ENCODE results near the gene TBX1. TPM values are rescaled to one million over a fixed set of nuclear protein-coding genes. Genes with fewer than 3 reads are reported as not detected.

Gene TBX1
- total and polyA plus RNA-seq, 4 experiments from 2014 or later: not detected

GRCh38 chr22:19764636-19765476 lies 4.3 kb downstream of the TBX1 start:
- no peak overlapping the region for H3K4me3 ChIP-seq (ENCODE audit: low read length in 2 of 2)
- Mint-ChIP-seq H3K27me3 (peaks cover 36 to 46% of the 10 kb centered on the region in 2 donors), H3K36me3 (no peaks in the 10 kb centered on the region), H3K27ac (no peak overlapping the region), H3K9me3 (peaks cover 0 to 3% (median 0%) of the 10 kb centered on the region in 8 donors), H3K4me3 (peak overlapping the region in 7 of 8 donors; percentile 20 to 78 (median 59)), H3K4me1 (peaks cover 12 to 24% (median 19%) of the 10 kb centered on the region in 4 donors)
- H3K27me3 ChIP-seq (ENCODE audit: insufficient read depth, low read length): peaks cover 30% of the 10 kb centered on the region
- H3K36me3 ChIP-seq (ENCODE audit: insufficient read depth, low read length): no peaks in the 10 kb centered on the region
- ChIA-PET POLR2A (ENCODE audit: partially characterized antibody) (no interaction called here), CTCF (ENCODE audit: partially characterized antibody) (no interaction called here)
- H3K9me3 ChIP-seq (ENCODE audit: control insufficient read depth in 1 of 2, low read length in 2 of 2): no peaks in the 10 kb centered on the region
- intact Hi-C loops (cut with micrococcal nuclease): no loop called here
- no peak for DNase-seq
- H3K27ac ChIP-seq (ENCODE audit: low read depth, low read length): no peak overlapping the region
- H3K4me1 ChIP-seq (ENCODE audit: insufficient read depth, low read length): peaks cover 21% of the 10 kb centered on the region

GRCh38 chr22:19765477-19766239 lies 5.1 kb downstream of the TBX1 start:
- H3K36me3 Mint-ChIP-seq: no peaks in the 10 kb centered on the region
- CTCF ChIA-PET (ENCODE audit: partially characterized antibody): no interaction called here
- H3K27ac ChIP-seq (ENCODE audit: low read depth, low read length): no peak overlapping the region
- peaks cover 16% of the 10 kb centered on the region for H3K4me1 ChIP-seq (ENCODE audit: insufficient read depth, low read length)
- H3K27me3 Mint-ChIP-seq: peaks cover 37 to 47% of the 10 kb centered on the region in 2 donors
- no peaks in the 10 kb centered on the region for H3K36me3 ChIP-seq (ENCODE audit: insufficient read depth, low read length)
- DNase-seq: peak in 1 of 5 donors; percentile 36
- H3K4me3 ChIP-seq (ENCODE audit: low read length in 2 of 2): no peak overlapping the region
- intact Hi-C loops (cut with micrococcal nuclease): no loop called here
- peak overlapping the region; percentile 40 to 77 (median 66) for H3K4me3 Mint-ChIP-seq
- no peaks in the 10 kb centered on the region for H3K9me3 ChIP-seq (ENCODE audit: control insufficient read depth in 1 of 2, low read length in 2 of 2)
- no peaks in the 10 kb centered on the region for H3K9me3 Mint-ChIP-seq
- POLR2A ChIA-PET (ENCODE audit: partially characterized antibody): no interaction called here
- peaks cover 7 to 18% (median 13%) of the 10 kb centered on the region in 4 donors for H3K4me1 Mint-ChIP-seq
- no peak overlapping the region for H3K27ac Mint-ChIP-seq
- H3K27me3 ChIP-seq (ENCODE audit: insufficient read depth, low read length): peaks cover 26% of the 10 kb centered on the region

- no peaks in the 10 kb centered on the region for H3K9me3 ChIP-seq (ENCODE audit: control insufficient read depth in 1 of 2, low read length in 2 of 2)
- H3K27ac ChIP-seq (ENCODE audit: low read depth, low read length): no peak overlapping the region
- POLR2A ChIA-PET (ENCODE audit: partially characterized antibody): no interaction called here
- peaks cover 26% of the 10 kb centered on the region for H3K27me3 ChIP-seq (ENCODE audit: insufficient read depth, low read length)
- CTCF ChIA-PET (ENCODE audit: partially characterized antibody): no interaction called here
- H3K4me3 Mint-ChIP-seq: no peak overlapping the region
- no peak for DNase-seq
- H3K27ac Mint-ChIP-seq: no peak overlapping the region
- no peaks in the 10 kb centered on the region for H3K36me3 Mint-ChIP-seq
- H3K4me3 ChIP-seq (ENCODE audit: low read length in 2 of 2): no peak overlapping the region
- no peaks in the 10 kb centered on the region for H3K9me3 Mint-ChIP-seq
- H3K4me1 Mint-ChIP-seq: peaks cover 7 to 18% (median 13%) of the 10 kb centered on the region in 4 donors
- intact Hi-C loops (cut with micrococcal nuclease): no loop called here
- peaks cover 37 to 50% of the 10 kb centered on the region in 2 donors for H3K27me3 Mint-ChIP-seq
- H3K4me1 ChIP-seq (ENCODE audit: insufficient read depth, low read length): peaks cover 16% of the 10 kb centered on the region
- H3K36me3 ChIP-seq (ENCODE audit: insufficient read depth, low read length): no peaks in the 10 kb centered on the region
Observed at GRCh38 chr22:19766240-19766510, 5.6 kb downstream of the TBX1 start.

- Histone ChIP-seq H3K9me3 (ENCODE audit: control insufficient read depth in 1 of 2, low read length in 2 of 2) (no peaks in the 10 kb centered on the region), H3K4me1 (ENCODE audit: insufficient read depth, low read length) (peaks cover 16% of the 10 kb centered on the region), H3K36me3 (ENCODE audit: insufficient read depth, low read length) (no peaks in the 10 kb centered on the region), H3K27ac (ENCODE audit: low read depth, low read length) (no peak overlapping the region), H3K4me3 (ENCODE audit: low read length in 2 of 2) (no peak overlapping the region), H3K27me3 (ENCODE audit: insufficient read depth, low read length) (peaks cover 26% of the 10 kb centered on the region)
- Mint-ChIP-seq H3K27me3 (peaks cover 38 to 52% of the 10 kb centered on the region in 2 donors), H3K36me3 (no peaks in the 10 kb centered on the region), H3K4me3 (peak overlapping the region in 5 of 8 donors; percentile 39 to 62 (median 50)), H3K27ac (peak overlapping the region in 1 of 7 donors; percentile 35), H3K9me3 (no peaks in the 10 kb centered on the region), H3K4me1 (peaks cover 5 to 14% (median 11%) of the 10 kb centered on the region in 4 donors)
- intact Hi-C loops (cut with micrococcal nuclease): no loop called here
- peak in 3 of 5 donors; percentile 14 to 35 (median 30) for DNase-seq
- CTCF ChIA-PET (ENCODE audit: partially characterized antibody): no interaction called here
- POLR2A ChIA-PET (ENCODE audit: partially characterized antibody): no interaction called here
Observed at GRCh38 chr22:19766511-19767426, 6.2 kb downstream of the TBX1 start.

GRCh38 chr22:19767427-19768341 lies 7.1 kb downstream of the TBX1 start:
- no peak overlapping the region for H3K27ac ChIP-seq (ENCODE audit: low read depth, low read length)
- CTCF ChIA-PET (ENCODE audit: partially characterized antibody): interaction anchor here (0.8 kb wide), 1 partner anchor 11 kb away, joined by 3 read pairs; no protein-coding TSS in a partner anchor
- peaks cover 19% of the 10 kb centered on the region for H3K4me1 ChIP-seq (ENCODE audit: insufficient read depth, low read length)
- H3K9me3 ChIP-seq (ENCODE audit: control insufficient read depth in 1 of 2, low read length in 2 of 2): no peaks in the 10 kb centered on the region
- intact Hi-C loops (cut with micrococcal nuclease): no loop called here
- Mint-ChIP-seq H3K27me3 (peaks cover 41 to 55% of the 10 kb centered on the region in 2 donors), H3K36me3 (no peaks in the 10 kb centered on the region), H3K4me1 (peaks cover 3 to 14% (median 10%) of the 10 kb centered on the region in 4 donors), H3K9me3 (no peaks in the 10 kb centered on the region), H3K4me3 (peak overlapping the region in 5 of 8 donors; percentile 17 to 55 (median 47)), H3K27ac (peak overlapping the region in 1 of 7 donors; percentile 35)
- H3K36me3 ChIP-seq (ENCODE audit: insufficient read depth, low read length): no peaks in the 10 kb centered on the region
- DNase-seq: no peak
- H3K27me3 ChIP-seq (ENCODE audit: insufficient read depth, low read length): peaks cover 26% of the 10 kb centered on the region
- POLR2A ChIA-PET (ENCODE audit: partially characterized antibody): no interaction called here
- no peak overlapping the region for H3K4me3 ChIP-seq (ENCODE audit: low read length in 2 of 2)

- Histone ChIP-seq H3K4me3 (ENCODE audit: low read length in 2 of 2) (no peak overlapping the region), H3K27ac (ENCODE audit: low read depth, low read length) (no peak overlapping the region), H3K4me1 (ENCODE audit: insufficient read depth, low read length) (peaks cover 30% of the 10 kb centered on the region), H3K27me3 (ENCODE audit: insufficient read depth, low read length) (peaks cover 26% of the 10 kb centered on the region), H3K36me3 (ENCODE audit: insufficient read depth, low read length) (no peaks in the 10 kb centered on the region), H3K9me3 (ENCODE audit: control insufficient read depth in 1 of 2, low read length in 2 of 2) (no peaks in the 10 kb centered on the region)
- DNase-seq: no peak
- H3K27ac Mint-ChIP-seq: no peak overlapping the region
- H3K36me3 Mint-ChIP-seq: no peaks in the 10 kb centered on the region
- CTCF ChIA-PET (ENCODE audit: partially characterized antibody): no interaction called here
- no peaks in the 10 kb centered on the region for H3K9me3 Mint-ChIP-seq
- H3K27me3 Mint-ChIP-seq: peaks cover 52 to 57% of the 10 kb centered on the region in 2 donors
- H3K4me3 Mint-ChIP-seq: peak overlapping the region in 2 of 8 donors; percentile 20 to 31
- intact Hi-C loops (cut with micrococcal nuclease): no loop called here
- H3K4me1 Mint-ChIP-seq: peaks cover 3 to 14% (median 10%) of the 10 kb centered on the region in 4 donors
- POLR2A ChIA-PET (ENCODE audit: partially characterized antibody): no interaction called here
Observed at GRCh38 chr22:19769393-19769715, 8.8 kb downstream of the TBX1 start.

Data from CD4-positive, alpha-beta memory T cell (primary cell).